HepG2 (cell line): ENCODE results near the gene MED1. TPM values are rescaled to one million over a fixed set of nuclear protein-coding genes. Genes with fewer than 3 reads are reported as not detected.
A peak's percentile ranks its signal among the peaks of the same experiment; 100 is the strongest.

Source experiments
- AFF4 ChIP-seq: sonication (generic); formaldehyde crosslinking; IDR thresholded peaks from 2 replicates; pipeline ENCODE4 v1.4.0; 2020; ENCODE audit warnings: missing genetic modification reagents
- ATM ChIP-seq: fragments of 450-650 bp; IDR thresholded peaks from 2 replicates; pipeline ENCODE4 v1.7.1; 2017; ENCODE audit warnings: mild to moderate bottlenecking, borderline replicate concordance
- FOXP4 ChIP-seq: sonication (generic); formaldehyde crosslinking; IDR thresholded peaks from 2 replicates; pipeline ENCODE4 v1.4.0; 2020; ENCODE audit warnings: missing genetic modification reagents
- HMGXB3 ChIP-seq: sonication (generic); formaldehyde crosslinking; IDR thresholded peaks from 2 replicates; pipeline ENCODE4 v1.4.0; 2020; ENCODE audit warnings: missing genetic modification reagents, borderline replicate concordance
- IRF1 ChIP-seq: sonication (generic); formaldehyde crosslinking; IDR thresholded peaks from 2 replicates; pipeline ENCODE4 v1.4.0; 2020; ENCODE audit warnings: low read depth, mild to moderate bottlenecking, missing genetic modification reagents
- NFRKB ChIP-seq: fragments of 450-650 bp; IDR thresholded peaks from 2 replicates; pipeline ENCODE4 v1.6.1; 2017
- REST ChIP-seq, 2 experiments: IDR thresholded peaks; 2 replicates each; pipeline ENCODE4 v1.6.1; 2011 to 2012; ENCODE audit warnings: low read length in 2 of 2, borderline replicate concordance in 1 of 2, low read depth in 1 of 2, mild to moderate bottlenecking in 1 of 2, moderate library complexity in 1 of 2
- SSRP1 ChIP-seq: IDR thresholded peaks from 2 replicates; pipeline ENCODE4 v1.6.1; 2016; ENCODE audit warnings: control low read depth
- TGIF2 ChIP-seq: IDR thresholded peaks from 2 replicates; pipeline ENCODE4 v1.6.1; 2016; ENCODE audit warnings: control low read depth, missing compliant biosample characterization
- U2AF1 ChIP-seq: fragments of 200-400 bp; formaldehyde crosslinking; optimal IDR thresholded peaks from 2 replicates; pipeline ENCODE3; 2017; ENCODE audit warnings: mild to moderate bottlenecking, low read depth, low read length
- XBP1 ChIP-seq: sonication (generic); formaldehyde crosslinking; IDR thresholded peaks from 2 replicates; pipeline ENCODE4 v1.5.0; 2020; ENCODE audit warnings: missing genetic modification reagents
- ZNF484 ChIP-seq: sonication (generic); formaldehyde crosslinking; IDR thresholded peaks from 2 replicates; pipeline ENCODE4 v1.5.1; 2020; ENCODE audit warnings: mild to moderate bottlenecking, low read depth, missing genetic modification reagents, borderline replicate concordance
- ZNF501 ChIP-seq: sonication (generic); formaldehyde crosslinking; IDR thresholded peaks from 2 replicates; pipeline ENCODE4 v1.5.1; 2020; ENCODE audit warnings: mild to moderate bottlenecking, moderate library complexity, missing genetic modification reagents
- polyA plus RNA-seq, 8 experiments: library from polyadenylated mRNA; depleted of rRNA in 3 of 8; stranded (reverse) in 7 of 8; unstranded in 1 of 8; fragments of >200 nt; fragmentation: Illumina TruSeq in 4 of 8; extraction: Trizol in 4 of 8; gene quantifications; 2 replicates each; pipeline versions ENCODE4 v1.2.1 to v1.2.3, GENCODE V29; 2011 to 2016; ENCODE audit warnings: low read depth in 4 of 8, missing spikeins in 1 of 8, mixed read lengths in 1 of 8; ENCODE audit not compliant: insufficient read depth in 1 of 8
- total RNA-seq, 5 experiments: library from RNA; depleted of rRNA; stranded (reverse); fragments of >200 nt; fragmentation: Illumina TruSeq; extraction: Trizol; gene quantifications; 2 replicates each; pipeline ENCODE4 v1.2.3, GENCODE V29; 2016; ENCODE audit warnings: low read depth in 1 of 5

MED1 gene
- total and polyA plus RNA-seq, 2 of the 13 experiments (the other 11 are each of a cell fraction or from before 2014, with no cell fraction given): 37.5 to 40.1 TPM

- TF ChIP-seq HMGXB3 (peak; percentile 69; the same call in 1 of the 2 replicates), XBP1 (peak; percentile 86; the same call in 1 of the 2 replicates), U2AF1 (no peak), FOXP4 (CRISPR knock-in tag) (peak; percentile 66), SSRP1 (CRISPR knock-in tag) (no peak), NFRKB (no peak), IRF1 (CRISPR knock-in tag) (no peak), ZNF501 (CRISPR knock-in tag) (0 out of 2 replicates have a peak, but pooled peaks have one; percentile 48), ZNF484 (CRISPR knock-in tag) (peak; percentile 57; the same call in 1 of the 2 replicates), TGIF2 (CRISPR knock-in tag) (peak; percentile 94), REST (IDR thresholded peaks at IDR 0.05; ENCODE audit: borderline replicate concordance in 1 of 2, low read depth in 1 of 2, low read length in 2 of 2) (peak in 1 of 2 experiments; percentile 52; a peak in 2 of 4 replicates), AFF4 (CRISPR knock-in tag) (no peak), ATM (no peak)
These were observed 10.3 kb upstream of the MED1 start, which contains the start of gene CDK12 (continued) for GRCh38 chr17:39461113-39461925.
